Fibroblast of skin of left quadriceps (primary cell): ENCODE data around the gene PGPEP1.
"Not testable (repeated sequence)": the region's sequence is repeated elsewhere in the genome, so short reads cannot be mapped to it uniquely, and the experiment has no call there.

ENCODE experiments used
- DNase-seq, 2 experiments: peaks; one replicate each; pipeline ENCODE4 v3.0.0-alpha.2; 2013; ENCODE audit warnings: low read depth in 2 of 2

PGPEP1 gene

GRCh38 chr19:18308051-18308947, 32.1 kb upstream of the PGPEP1 start:
- DNase-seq, result no peak

- DNase-seq, result no peak
These were observed 31.5 kb upstream of the PGPEP1 start for GRCh38 chr19:18308948-18309325.

- no peak for DNase-seq
These were observed 30.8 kb upstream of the PGPEP1 start for GRCh38 chr19:18309525-18310064.

DNA sequence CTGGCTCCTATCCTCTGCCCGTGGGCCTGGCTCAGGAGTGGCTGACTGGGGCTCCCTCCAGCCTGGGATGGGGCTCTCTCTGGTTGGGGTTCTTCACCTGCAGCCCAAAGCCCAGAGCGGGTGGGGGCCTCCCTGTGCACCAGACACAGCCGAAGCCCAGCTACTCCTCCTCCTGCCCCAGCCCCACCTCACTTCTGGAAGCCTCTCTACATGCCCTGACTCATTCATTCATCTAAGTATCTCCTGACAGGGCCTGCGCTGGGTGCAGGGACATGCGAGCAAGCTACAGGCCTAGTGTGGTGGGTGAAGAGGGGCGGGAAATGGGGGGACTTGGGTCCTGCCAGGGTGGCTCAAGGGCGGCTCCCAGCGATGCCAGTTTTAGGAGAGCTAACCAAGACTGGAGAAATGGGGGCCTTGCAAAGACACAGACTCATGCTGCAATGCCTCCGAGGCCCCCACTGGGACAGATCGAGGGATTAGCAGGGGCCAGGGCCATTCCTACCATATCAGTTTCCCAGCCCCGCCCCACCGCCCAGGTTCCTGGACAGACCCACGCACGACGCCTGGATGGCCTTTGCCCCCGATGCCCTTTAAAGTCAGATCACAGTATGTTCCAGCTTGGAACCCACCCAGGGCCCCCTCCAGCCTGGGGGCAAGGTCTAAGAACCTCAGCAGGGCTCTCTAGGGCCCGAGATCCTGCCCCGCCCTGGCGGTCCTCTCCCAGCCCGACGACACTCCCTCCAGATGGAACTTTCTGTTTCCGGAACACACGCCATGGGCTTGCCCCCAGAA, 30.1 kb upstream of the PGPEP1 start:
- no peak for DNase-seq

DNA sequence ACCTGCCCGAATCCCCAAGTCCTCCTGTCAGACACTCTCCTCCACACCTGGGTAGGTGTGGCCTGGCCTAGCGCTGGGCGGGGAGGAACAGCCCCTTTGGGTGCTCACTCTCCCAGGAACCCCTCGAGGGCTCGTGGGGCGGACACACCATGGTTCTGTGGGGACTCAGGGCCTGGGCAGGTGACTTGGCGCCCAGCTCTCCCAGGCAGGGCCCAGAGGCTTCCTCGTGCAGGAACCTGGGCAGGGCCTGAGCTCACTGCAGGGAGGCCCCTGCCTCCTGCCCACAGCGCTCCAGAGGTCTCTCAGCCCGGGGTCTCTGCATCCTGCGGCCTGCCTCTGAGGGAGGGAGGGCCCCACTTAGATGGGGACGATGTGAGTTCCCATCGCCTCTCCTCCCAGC, 29.4 kb upstream of the PGPEP1 start:
- DNase-seq, result no peak

GRCh38 chr19:18311502-18312091, 28.8 kb upstream of the PGPEP1 start:
- no peak for DNase-seq

- DNase-seq, result no peak
These were observed 28.3 kb upstream of the PGPEP1 start for GRCh38 chr19:18312092-18312534.

- DNase-seq, result no peak
These were observed 27.0 kb upstream of the PGPEP1 start for GRCh38 chr19:18313398-18313797.

DNA sequence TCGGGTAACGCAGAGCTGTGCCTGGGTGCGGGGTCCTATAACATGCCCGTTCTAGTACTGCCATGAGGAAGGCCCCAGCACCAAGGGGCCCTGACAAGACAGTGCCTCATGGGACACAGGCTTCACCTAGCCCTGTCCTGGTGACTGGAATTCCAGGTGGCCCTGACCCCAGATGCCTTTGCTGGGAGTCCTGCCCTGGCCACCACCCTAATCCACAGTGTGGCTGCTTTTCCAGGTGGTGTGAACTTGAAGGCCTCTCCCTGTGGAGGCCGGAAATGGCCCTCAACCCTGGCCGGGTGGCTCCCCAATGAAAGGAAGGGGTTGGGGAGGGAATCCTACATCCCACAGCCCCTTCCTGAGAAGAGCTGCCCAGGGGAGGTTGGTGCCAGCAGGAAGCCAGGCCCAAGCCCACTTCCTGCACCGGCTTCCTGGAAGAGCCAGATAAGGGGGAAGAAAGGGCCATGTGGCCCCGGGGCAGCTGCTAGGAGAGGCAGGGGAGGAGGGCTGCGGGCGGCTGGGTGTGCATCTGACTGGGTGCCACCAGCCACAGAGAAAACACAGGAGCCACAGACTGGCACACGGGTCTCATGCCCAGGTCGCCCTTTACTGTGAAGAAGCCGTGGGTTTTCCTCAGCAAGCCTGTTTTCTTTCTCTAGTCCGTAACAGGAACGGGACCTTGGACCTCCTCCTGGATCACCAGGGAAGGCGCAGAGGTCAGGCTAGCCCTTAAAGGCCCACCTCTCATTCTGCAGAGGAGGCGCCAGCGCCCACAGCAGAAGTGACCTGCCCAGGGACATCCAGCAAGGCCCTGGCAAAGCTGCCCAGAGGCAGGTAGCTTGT, 22.2 kb upstream of the PGPEP1 start:
- DNase-seq, result no peak

DNA sequence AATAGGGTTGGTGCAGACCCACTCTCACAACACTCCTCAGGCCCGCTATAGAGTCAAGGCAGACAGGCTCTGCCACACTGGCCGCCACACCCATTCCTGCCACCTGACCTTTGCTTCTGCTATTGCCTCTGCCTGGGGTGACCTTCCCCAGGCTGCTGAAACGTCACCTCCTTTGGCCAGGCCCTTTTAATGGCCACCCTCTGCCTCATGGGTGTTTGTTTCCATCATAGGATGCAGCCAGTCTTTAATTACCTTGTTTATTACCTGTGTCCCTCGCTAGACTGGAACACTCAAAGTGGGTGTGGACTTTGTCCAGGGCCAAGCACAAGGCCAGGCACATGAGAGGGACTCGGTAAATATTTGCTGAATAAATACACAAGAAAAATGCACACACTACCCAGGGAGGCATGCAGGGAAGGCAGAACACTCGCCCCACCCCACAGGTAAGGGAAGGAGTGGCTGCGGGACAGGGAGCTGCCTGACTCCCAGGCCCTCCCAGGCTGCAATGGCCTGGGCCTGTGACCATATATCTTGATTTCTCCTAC, 20.7 kb upstream of the PGPEP1 start:
- DNase-seq, result no peak

- DNase-seq, result no peak
These were observed 19.3 kb upstream of the PGPEP1 start for GRCh38 chr19:18320865-18321733.

DNA sequence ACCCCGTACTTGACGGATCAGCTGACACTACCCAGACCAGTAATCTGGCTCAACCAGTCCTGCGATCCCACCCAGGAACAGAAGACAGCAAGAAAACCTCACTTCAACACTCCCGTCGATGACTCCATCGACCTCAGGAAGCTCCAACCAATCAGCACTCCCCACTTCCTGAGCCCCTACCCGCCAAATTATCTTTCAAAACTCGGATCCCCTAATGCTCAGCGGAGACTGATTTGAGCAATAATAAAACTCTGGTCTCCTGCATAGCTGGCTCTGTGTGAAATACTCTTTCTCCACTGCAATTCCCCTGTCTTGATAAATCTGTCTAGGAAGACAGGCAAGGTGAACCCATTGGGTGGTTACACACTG, 18.7 kb upstream of the PGPEP1 start:
- no peak for DNase-seq

GRCh38 chr19:18322318-18322758, 18.1 kb upstream of the PGPEP1 start:
- no peak for DNase-seq

DNA sequence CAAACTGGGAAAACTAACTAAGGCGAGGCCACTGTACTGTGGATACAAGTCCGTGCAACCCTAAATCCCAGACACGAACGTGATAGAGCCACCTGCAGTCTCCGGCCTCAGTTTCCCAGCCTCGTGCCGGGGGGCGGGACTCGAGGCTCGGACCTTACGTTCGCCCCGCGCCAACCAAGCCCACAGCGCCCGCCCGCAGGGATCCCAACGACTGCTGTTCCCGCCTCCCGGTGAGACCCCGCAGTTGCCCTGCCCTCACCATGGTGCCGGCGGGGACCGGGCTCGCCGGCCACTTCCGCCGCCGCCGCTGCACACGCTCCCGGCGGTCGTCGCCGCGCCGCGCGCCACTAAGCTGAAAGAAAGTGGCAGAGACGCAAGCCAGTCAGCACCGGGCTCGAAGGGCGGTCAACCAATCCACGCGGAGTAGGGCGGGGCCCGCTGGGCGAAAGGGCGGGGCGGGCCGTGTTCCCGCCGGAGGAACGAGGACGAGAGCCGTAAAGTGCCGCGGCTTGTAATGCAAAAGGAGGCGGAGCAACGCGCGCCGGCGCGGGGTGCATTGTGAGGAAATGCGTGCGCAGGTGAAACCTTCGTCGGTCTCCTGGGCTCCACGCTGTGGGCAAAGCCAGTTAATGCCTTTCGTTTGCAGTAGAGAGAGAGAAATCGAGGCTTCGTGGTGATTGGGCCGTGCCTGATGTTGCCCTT, 17.5 kb upstream of the PGPEP1 start, which contains the start of gene LSM4:
Gene LSM4 (minus strand): TSS at position 318 of the 702 bp plus-strand sequence. CDS start 56 bp downstream, at position 262.
- peak; percentile 92 for DNase-seq

DNA sequence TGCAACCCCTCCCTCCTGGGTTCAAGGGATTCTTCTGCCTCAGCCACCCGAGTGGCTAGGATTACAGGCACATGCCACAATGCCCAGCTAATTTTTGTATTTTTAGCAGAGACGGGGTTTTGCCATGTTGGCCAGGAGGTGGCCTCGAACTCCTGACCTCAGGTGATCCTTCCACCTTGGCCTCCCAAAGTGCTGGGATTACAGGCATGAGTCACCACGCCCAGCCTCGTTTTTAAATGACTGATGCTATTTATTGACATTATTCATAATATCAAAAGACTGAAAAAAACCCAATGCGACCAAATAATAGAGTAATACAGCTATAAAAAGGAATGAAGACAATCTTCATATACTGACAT, 16.0 kb upstream of the PGPEP1 start:
- DNase-seq, result not testable (repeated sequence)

- no peak for DNase-seq
These were observed 13.6 kb upstream of the PGPEP1 start for GRCh38 chr19:18326772-18327171.

DNA sequence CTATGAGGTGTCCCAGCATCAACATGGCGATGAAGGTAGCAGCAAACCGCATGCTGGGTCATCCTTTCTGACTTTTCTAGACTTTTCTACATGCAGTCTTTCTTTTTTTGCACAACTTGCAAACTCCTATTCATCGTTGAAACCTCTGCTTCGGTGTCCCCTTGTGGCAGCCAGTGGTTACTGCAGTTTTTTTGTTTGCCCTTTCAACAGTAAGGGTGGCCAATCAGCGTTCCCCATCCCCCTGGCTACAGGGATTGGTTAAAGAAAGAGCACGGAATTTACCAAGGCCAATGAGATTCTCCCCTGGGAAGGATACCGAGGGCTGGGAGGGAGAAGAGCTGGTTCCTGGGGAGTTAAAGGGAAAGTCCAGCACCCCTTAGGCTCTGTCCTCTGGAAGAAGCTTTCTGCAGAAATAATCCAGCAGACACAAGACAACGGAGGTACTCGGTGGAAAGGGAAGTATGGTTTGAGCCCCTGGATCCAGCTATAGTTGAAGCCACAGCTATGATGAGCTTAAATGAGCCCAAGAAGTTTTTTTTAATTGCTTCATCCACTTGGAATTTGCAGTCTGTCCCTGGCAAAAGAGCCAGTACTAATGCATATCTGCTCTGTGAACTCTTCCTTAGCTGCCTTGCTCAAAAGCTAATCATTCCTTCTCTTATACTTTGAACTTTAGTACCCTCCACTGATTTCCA, 11.9 kb upstream of the PGPEP1 start:
- DNase-seq, result peak; percentile 96 to 97

DNA sequence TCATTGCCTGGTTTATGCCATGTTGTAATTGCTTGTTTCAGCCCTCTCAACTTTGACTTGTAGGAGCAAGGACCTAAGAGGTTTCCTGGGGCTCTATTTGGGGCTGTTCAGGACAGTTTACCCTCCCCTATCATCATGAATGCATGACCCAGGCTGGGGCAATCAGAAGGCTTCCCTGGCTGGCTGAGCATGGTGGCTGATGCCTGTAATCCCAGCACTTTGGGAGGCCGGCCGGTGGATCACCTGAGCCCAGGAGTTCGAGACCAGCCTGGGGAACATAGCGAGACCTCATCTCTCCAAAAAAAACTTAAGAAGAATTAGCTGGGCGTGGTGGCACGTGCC, 11.4 kb upstream of the PGPEP1 start:
- no peak for DNase-seq

DNA sequence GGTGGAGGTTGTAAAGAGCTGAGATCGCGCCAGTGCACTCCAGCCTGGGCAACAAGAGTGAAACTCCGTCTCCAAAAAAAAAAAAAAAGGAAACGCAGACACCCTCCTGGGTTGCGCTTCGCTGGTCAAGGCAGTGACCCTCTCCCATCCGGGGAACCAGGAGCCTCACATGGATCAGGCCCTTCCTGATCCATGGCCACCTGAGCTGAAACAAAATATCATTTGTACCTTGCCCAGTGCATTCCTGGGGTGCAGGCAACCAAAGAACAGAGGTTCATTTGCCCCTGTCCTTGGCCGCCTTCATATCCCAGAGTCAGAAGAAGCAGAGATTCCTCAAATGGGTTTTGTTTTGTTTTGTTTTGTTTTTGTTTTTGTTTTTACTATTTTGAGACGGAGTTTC, 9.5 kb upstream of the PGPEP1 start:
- DNase-seq, result no peak
